Lower leg skin (tissue), 4 donors: Measurements from ENCODE around the gene VIPR1. TPM values are rescaled to one million over a fixed set of nuclear protein-coding genes. Genes with fewer than 3 reads are reported as not detected.

ENCODE experiments used
- DNase-seq, 2 donors: peaks; one replicate each; pipeline ENCODE4 v3.0.0-alpha.2; 2019; ENCODE audit warnings: low spot score in 2 of 2
- H3K4me3 ChIP-seq: fragments of 200-600 bp; sonication (generic); 2 replicates; pipeline ENCODE4 v1.5.1; 2017; ENCODE audit warnings: mild to moderate bottlenecking, low read depth; ENCODE audit not compliant: poor library complexity, severe bottlenecking
- CTCF ChIP-seq, 3 donors: fragments of 450-650 bp; IDR thresholded peaks; one replicate each; pipeline ENCODE4 v1.5.1; 2016; ENCODE audit warnings: antibody characterized with exemption in 3 of 3, mild to moderate bottlenecking in 3 of 3, moderate library complexity in 2 of 3
- POLR2A ChIP-seq, 2 donors: fragments of 450-650 bp; IDR thresholded peaks; one replicate each; pipeline ENCODE4 v1.6.1; 2016 to 2017; ENCODE audit warnings: antibody characterized with exemption in 2 of 2, mild to moderate bottlenecking in 1 of 2, moderate library complexity in 1 of 2
- WGBS, 2 donors: methylation state at CpG; one replicate each; pipeline ENCODE4 v1.1.5; 2018; 5-methylcytosine and 5-hydroxymethylcytosine counted together
- intact Hi-C: fragments of 100-400 bp; cut with DNase I; formaldehyde crosslinking; loops from one replicate; pipeline ENCODE4 v1.15.0; 2023; ENCODE audit warnings: low total_unique reads
- total RNA-seq, 4 donors: library from RNA; depleted of rRNA; stranded (reverse); fragments of >200 nt; gene quantifications; one replicate each; pipeline ENCODE4 v1.1.0, GENCODE V29; 2016

VIPR1 gene
- total RNA-seq, 4 donors from 2014 or later, result 69.9 to 110 (median 70.8) TPM

- intact Hi-C loops, result no loop called here
- DNase-seq, result no peak
- no peak overlapping the region for H3K4me3 ChIP-seq
Observed at GRCh38 chr3:42557854-42558253, 55.4 kb downstream of the VIPR1 start.

GRCh38 chr3:42562047-42562907 lies 59.8 kb downstream of the VIPR1 start:
- no peak overlapping the region for H3K4me3 ChIP-seq
- 79 to 81% methylated on average over 3 of the region's 3 CpGs for WGBS, 2 donors
- no peak for DNase-seq
- intact Hi-C loops, result no loop called here
- TF ChIP-seq POLR2A (IDR thresholded peaks at IDR 0.05) (no peak), CTCF (IDR thresholded peaks at IDR 0.05) (no peak)

More at GRCh38 chr3:42557854-42558253, 55.4 kb downstream of the VIPR1 start:
- TF ChIP-seq CTCF (IDR thresholded peaks at IDR 0.05), result no peak
- no peak for TF ChIP-seq POLR2A (IDR thresholded peaks at IDR 0.05)

- no peak overlapping the region for H3K4me3 ChIP-seq
- intact Hi-C loops, result no loop called here
- 80 to 85% methylated on average over 2 of the region's 2 CpGs for WGBS, 2 donors
- TF ChIP-seq POLR2A (IDR thresholded peaks at IDR 0.05) (no peak), CTCF (IDR thresholded peaks at IDR 0.05) (no peak)
- DNase-seq, result no peak
Observed at GRCh38 chr3:42569593-42570142, 67.2 kb downstream of the VIPR1 start.

DNA sequence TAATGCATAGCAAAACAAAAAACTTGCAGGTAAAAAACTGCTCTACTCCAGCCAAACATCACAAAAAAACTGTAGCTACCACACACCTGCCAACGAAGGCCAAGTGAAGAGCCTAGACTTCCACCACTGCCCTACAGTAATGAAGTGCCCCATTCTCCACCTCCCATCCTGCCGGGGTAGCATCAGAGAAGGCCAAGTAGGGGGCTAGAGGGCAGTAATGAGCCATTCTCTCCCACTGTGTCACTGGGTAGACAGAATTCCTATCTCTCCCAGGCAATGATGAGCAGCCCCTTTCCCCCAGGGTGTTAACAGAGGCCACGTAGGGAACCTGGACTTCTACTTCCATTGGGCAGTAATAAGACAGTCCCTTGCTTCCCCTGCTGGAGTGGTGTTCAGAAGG lies 69.8 kb downstream of the VIPR1 start:
- WGBS, 2 donors, result 61 to 71% methylated on average over 3 of the region's 3 CpGs
- no peak for TF ChIP-seq POLR2A (IDR thresholded peaks at IDR 0.05)
- TF ChIP-seq CTCF (IDR thresholded peaks at IDR 0.05), result no peak
- no peak overlapping the region for H3K4me3 ChIP-seq
- no peak for DNase-seq
- intact Hi-C loops, result no loop called here

GRCh38 chr3:42575137-42575741 lies 72.8 kb downstream of the VIPR1 start:
- TF ChIP-seq CTCF (IDR thresholded peaks at IDR 0.05) (no peak), POLR2A (IDR thresholded peaks at IDR 0.05) (no peak)
- intact Hi-C loops, result no loop called here
- no peak for DNase-seq
- H3K4me3 ChIP-seq, result no peak overlapping the region
